ENCODE data around the gene ARMC9.

The ARMC9 gene

GRCh38 chr2:231204146-231204545, 5.7 kb downstream of the ARMC9 start:
- no peak for ATAC-seq

DNA sequence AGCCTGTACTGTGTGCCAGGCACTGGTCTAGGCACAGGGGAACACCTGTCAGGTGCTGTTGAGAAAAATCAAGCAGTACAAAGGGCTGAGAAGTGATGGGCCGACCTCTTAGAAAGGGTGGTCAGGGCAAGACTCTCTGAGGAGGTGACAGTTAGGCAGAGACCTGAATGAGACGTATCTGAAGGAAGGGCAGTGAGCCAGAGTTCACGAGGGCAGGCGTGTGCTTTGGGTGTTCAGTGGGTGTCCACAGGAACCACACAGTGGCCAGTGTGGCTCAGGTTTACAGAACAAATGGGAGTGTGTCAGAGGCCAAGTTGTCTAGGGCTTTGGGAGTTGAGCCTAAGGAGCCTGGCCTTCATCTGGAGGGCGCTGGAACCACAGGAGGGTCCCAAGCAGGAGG, 6.2 kb downstream of the ARMC9 start:
- TF ChIP-seq CSDC2 (CRISPR knock-in tag; IDR thresholded peaks at IDR 0.05) (no peak), ZFP3 (CRISPR knock-in tag; IDR thresholded peaks at IDR 0.05) (no peak), TOX (CRISPR knock-in tag; IDR thresholded peaks at IDR 0.05; ENCODE audit: borderline replicate concordance) (no peak), TCF4 (CRISPR knock-in tag; IDR thresholded peaks at IDR 0.05; ENCODE audit: borderline replicate concordance) (no peak), ESRRG (CRISPR knock-in tag; IDR thresholded peaks at IDR 0.05) (no peak), ARNTL (CRISPR knock-in tag; IDR thresholded peaks at IDR 0.05; ENCODE audit: borderline replicate concordance, low read depth) (no peak)
- ATAC-seq, result no peak

More at GRCh38 chr2:231204146-231204545, 5.7 kb downstream of the ARMC9 start:
- TF ChIP-seq PATZ1 (CRISPR knock-in tag; IDR thresholded peaks at IDR 0.05; ENCODE audit: borderline replicate concordance), result no peak
- no peak for TF ChIP-seq CSDC2 (CRISPR knock-in tag; IDR thresholded peaks at IDR 0.05)
- TF ChIP-seq GLIS3 (CRISPR knock-in tag; IDR thresholded peaks at IDR 0.05), result no peak
- TF ChIP-seq RARB (CRISPR knock-in tag; IDR thresholded peaks at IDR 0.05), result no peak
- no peak for TF ChIP-seq ZNF565 (CRISPR knock-in tag; conservative IDR thresholded peaks at IDR 0.05; ENCODE audit: low read depth)
- TF ChIP-seq TOX (CRISPR knock-in tag; IDR thresholded peaks at IDR 0.05; ENCODE audit: borderline replicate concordance), result no peak

DNA sequence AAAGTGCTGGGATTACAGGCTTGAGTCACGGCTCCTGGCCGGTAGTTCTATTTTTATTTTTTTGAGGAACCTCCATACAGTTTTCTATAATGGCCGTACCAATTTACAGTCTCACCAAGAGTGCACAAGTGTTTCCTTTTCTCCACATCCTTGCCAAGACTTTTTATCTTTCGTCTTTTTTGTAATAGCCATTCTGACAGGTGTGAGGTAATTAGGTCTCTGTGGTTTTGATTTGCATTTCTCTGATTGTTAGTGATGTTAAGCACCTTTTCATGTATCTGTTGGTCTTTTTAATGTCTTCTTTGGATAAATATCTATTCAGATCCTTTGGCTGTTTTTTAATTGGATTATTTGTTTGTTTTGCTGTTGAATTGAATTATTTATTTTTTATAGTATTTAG, 9.3 kb downstream of the ARMC9 start:
- no peak for ATAC-seq

GRCh38 chr2:231210782-231211181, 12.4 kb downstream of the ARMC9 start:
- ATAC-seq, result no peak
- TF ChIP-seq RARB (CRISPR knock-in tag; IDR thresholded peaks at IDR 0.05), result no peak
- TF ChIP-seq ZFP3 (CRISPR knock-in tag; IDR thresholded peaks at IDR 0.05), result no peak
- TF ChIP-seq, protein P1, sequence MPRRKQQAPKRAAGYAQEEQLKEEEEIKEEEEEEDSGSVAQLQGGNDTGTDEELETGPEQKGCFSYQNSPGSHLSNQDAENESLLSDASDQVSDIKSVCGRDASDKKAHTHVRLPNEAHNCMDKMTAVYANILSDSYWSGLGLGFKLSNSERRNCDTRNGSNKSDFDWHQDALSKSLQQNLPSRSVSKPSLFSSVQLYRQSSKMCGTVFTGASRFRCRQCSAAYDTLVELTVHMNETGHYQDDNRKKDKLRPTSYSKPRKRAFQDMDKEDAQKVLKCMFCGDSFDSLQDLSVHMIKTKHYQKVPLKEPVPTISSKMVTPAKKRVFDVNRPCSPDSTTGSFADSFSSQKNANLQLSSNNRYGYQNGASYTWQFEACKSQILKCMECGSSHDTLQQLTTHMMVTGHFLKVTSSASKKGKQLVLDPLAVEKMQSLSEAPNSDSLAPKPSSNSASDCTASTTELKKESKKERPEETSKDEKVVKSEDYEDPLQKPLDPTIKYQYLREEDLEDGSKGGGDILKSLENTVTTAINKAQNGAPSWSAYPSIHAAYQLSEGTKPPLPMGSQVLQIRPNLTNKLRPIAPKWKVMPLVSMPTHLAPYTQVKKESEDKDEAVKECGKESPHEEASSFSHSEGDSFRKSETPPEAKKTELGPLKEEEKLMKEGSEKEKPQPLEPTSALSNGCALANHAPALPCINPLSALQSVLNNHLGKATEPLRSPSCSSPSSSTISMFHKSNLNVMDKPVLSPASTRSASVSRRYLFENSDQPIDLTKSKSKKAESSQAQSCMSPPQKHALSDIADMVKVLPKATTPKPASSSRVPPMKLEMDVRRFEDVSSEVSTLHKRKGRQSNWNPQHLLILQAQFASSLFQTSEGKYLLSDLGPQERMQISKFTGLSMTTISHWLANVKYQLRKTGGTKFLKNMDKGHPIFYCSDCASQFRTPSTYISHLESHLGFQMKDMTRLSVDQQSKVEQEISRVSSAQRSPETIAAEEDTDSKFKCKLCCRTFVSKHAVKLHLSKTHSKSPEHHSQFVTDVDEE (CRISPR knock-in tag; IDR thresholded peaks at IDR 0.05), result no peak
- TF ChIP-seq ZC3H10 (CRISPR knock-in tag; IDR thresholded peaks at IDR 0.05), result no peak
- no peak for TF ChIP-seq TOX (CRISPR knock-in tag; IDR thresholded peaks at IDR 0.05; ENCODE audit: borderline replicate concordance)
- TF ChIP-seq ARNTL (CRISPR knock-in tag; IDR thresholded peaks at IDR 0.05; ENCODE audit: borderline replicate concordance, low read depth), result no peak
- TF ChIP-seq ZNF70 (CRISPR knock-in tag; IDR thresholded peaks at IDR 0.05), result no peak
- no peak for TF ChIP-seq SNAI2 (CRISPR knock-in tag; IDR thresholded peaks at IDR 0.05)
- no peak for TF ChIP-seq PPARA (CRISPR knock-in tag; IDR thresholded peaks at IDR 0.05; ENCODE audit: borderline replicate concordance)
- no peak for TF ChIP-seq ESRRG (CRISPR knock-in tag; IDR thresholded peaks at IDR 0.05)
- TF ChIP-seq ZNF565 (CRISPR knock-in tag; conservative IDR thresholded peaks at IDR 0.05; ENCODE audit: low read depth), result no peak
- no peak for TF ChIP-seq POU6F1 (CRISPR knock-in tag; IDR thresholded peaks at IDR 0.05; ENCODE audit: borderline replicate concordance, low read depth)
- no peak for TF ChIP-seq TCF4 (CRISPR knock-in tag; IDR thresholded peaks at IDR 0.05; ENCODE audit: borderline replicate concordance)
- no peak for TF ChIP-seq CSDC2 (CRISPR knock-in tag; IDR thresholded peaks at IDR 0.05)
- no peak for TF ChIP-seq CSRNP3 (CRISPR knock-in tag; IDR thresholded peaks at IDR 0.05)

More for the DNA sequence above, 9.3 kb downstream of the ARMC9 start:
- no peak for TF ChIP-seq CSRNP3 (CRISPR knock-in tag; IDR thresholded peaks at IDR 0.05)
- TF ChIP-seq ZFP30 (CRISPR knock-in tag; IDR thresholded peaks at IDR 0.05), result no peak
- TF ChIP-seq ZC3H10 (CRISPR knock-in tag; IDR thresholded peaks at IDR 0.05), result no peak
- no peak for TF ChIP-seq RARB (CRISPR knock-in tag; IDR thresholded peaks at IDR 0.05)
- no peak for TF ChIP-seq GLIS3 (CRISPR knock-in tag; IDR thresholded peaks at IDR 0.05)
- TF ChIP-seq TOX (CRISPR knock-in tag; IDR thresholded peaks at IDR 0.05; ENCODE audit: borderline replicate concordance), result no peak
- TF ChIP-seq ARNTL (CRISPR knock-in tag; IDR thresholded peaks at IDR 0.05; ENCODE audit: borderline replicate concordance, low read depth), result no peak
- TF ChIP-seq ZNF565 (CRISPR knock-in tag; conservative IDR thresholded peaks at IDR 0.05; ENCODE audit: low read depth), result no peak
- no peak for TF ChIP-seq CSDC2 (CRISPR knock-in tag; IDR thresholded peaks at IDR 0.05)
- TF ChIP-seq TCF4 (CRISPR knock-in tag; IDR thresholded peaks at IDR 0.05; ENCODE audit: borderline replicate concordance), result no peak
- TF ChIP-seq ZNF70 (CRISPR knock-in tag; IDR thresholded peaks at IDR 0.05), result no peak
- TF ChIP-seq POU6F1 (CRISPR knock-in tag; IDR thresholded peaks at IDR 0.05; ENCODE audit: borderline replicate concordance, low read depth), result no peak
